Esophagus muscularis mucosa (tissue), 4 donors: ENCODE measurements around the gene GSTM3. TPM values are rescaled to one million over a fixed set of nuclear protein-coding genes. Genes with fewer than 3 reads are reported as not detected.

ENCODE experiments used
- DNase-seq: peaks from one replicate; pipeline ENCODE4 v3.0.0-alpha.2; 2017; ENCODE audit errors: extremely low spot score
- H3K27ac ChIP-seq, 4 donors: fragments of 200-600 bp; sonication (generic); replicated peaks in 1 of 4; 1 replicate in 3 of 4; 2 replicates in 1 of 4; pipeline ENCODE4 v1.5.1; 2016 to 2019; ENCODE audit warnings: mild to moderate bottlenecking in 1 of 4
- H3K27me3 ChIP-seq, 4 donors: fragments of 200-600 bp; sonication (generic); one replicate each; pipeline versions ENCODE4 v1.5.1 to v1.6.0; 2016 to 2019
- H3K36me3 ChIP-seq, 4 donors: fragments of 200-600 bp; sonication (generic); one replicate each; pipeline ENCODE4 v1.5.1; 2016 to 2019
- H3K4me1 ChIP-seq, 4 donors: fragments of 200-600 bp; sonication (generic); one replicate each; pipeline ENCODE4 v1.5.1; 2016 to 2019
- H3K4me3 ChIP-seq, 4 donors: fragments of 200-600 bp; sonication (generic); 1 replicate in 2 of 4; 2 replicates in 2 of 4; pipeline ENCODE4 v1.5.1; 2016 to 2019; ENCODE audit warnings: mild to moderate bottlenecking in 4 of 4, moderate library complexity in 1 of 4
- H3K9me3 ChIP-seq, 4 donors: fragments of 200-600 bp; sonication (generic); 1 replicate in 3 of 4; 2 replicates in 1 of 4; pipeline ENCODE4 v1.5.1; 2016 to 2019
- CTCF ChIP-seq, 3 experiments: fragments of 200-600 bp in 2 of 3; fragments of 450-650 bp in 1 of 3; sonication (generic) in 2 of 3; IDR thresholded peaks; one replicate each; pipeline ENCODE4 v1.5.1; 2017 to 2019; ENCODE audit warnings: antibody characterized with exemption in 3 of 3, mild to moderate bottlenecking in 2 of 3, moderate library complexity in 1 of 3
- EP300 ChIP-seq: sonication (generic); formaldehyde crosslinking; IDR thresholded peaks from one replicate; pipeline ENCODE4 v1.6.1; 2017; ENCODE audit warnings: antibody characterized with exemption
- POLR2A ChIP-seq: fragments of 450-650 bp; IDR thresholded peaks from one replicate; pipeline ENCODE4 v1.6.1; 2017; ENCODE audit warnings: antibody characterized with exemption, moderate library complexity, mild to moderate bottlenecking, low read depth
- POLR2AphosphoS5 ChIP-seq, 2 donors: sonication (generic); formaldehyde crosslinking; IDR thresholded peaks; one replicate each; pipeline ENCODE4 v1.6.1; 2017; ENCODE audit warnings: antibody characterized with exemption in 2 of 2
- WGBS: methylation state at CpG from one replicate; pipeline ENCODE4 v1.1.5; 2018; 5-methylcytosine and 5-hydroxymethylcytosine counted together
- intact Hi-C: fragments of 100-400 bp; cut with DNase I; formaldehyde crosslinking; loops from one replicate; pipeline ENCODE4 v1.15.1; 2023
- total RNA-seq, 4 donors: library from RNA; depleted of rRNA; stranded (reverse); fragments of >200 nt; gene quantifications; one replicate each; pipeline versions ENCODE4 v1.1.0 to v1.2.1, GENCODE V29; 2016

The GSTM3 gene
- total RNA-seq, 4 donors from 2014 or later, result 64.6 to 111 (median 76.9) TPM

- Histone ChIP-seq H3K9me3 (no peaks in the 10 kb centered on the region), H3K27ac (no peak overlapping the region), H3K4me3 (no peak overlapping the region), H3K36me3 (no peaks in the 10 kb centered on the region), H3K27me3 (no peaks in the 10 kb centered on the region), H3K4me1 (peaks cover 0 to 8% (median 4%) of the 10 kb centered on the region in 4 donors)
- TF ChIP-seq POLR2AphosphoS5 (IDR thresholded peaks at IDR 0.05) (no peak), EP300 (no peak), POLR2A (no peak), CTCF (IDR thresholded peaks at IDR 0.05) (no peak)
- 79% methylated on average over 7 of the region's 7 CpGs for WGBS
- DNase-seq, result no peak
- intact Hi-C loops, result no loop called here
Observed at GRCh38 chr1:109722908-109723691, 17.7 kb downstream of the GSTM3 start.

DNA sequence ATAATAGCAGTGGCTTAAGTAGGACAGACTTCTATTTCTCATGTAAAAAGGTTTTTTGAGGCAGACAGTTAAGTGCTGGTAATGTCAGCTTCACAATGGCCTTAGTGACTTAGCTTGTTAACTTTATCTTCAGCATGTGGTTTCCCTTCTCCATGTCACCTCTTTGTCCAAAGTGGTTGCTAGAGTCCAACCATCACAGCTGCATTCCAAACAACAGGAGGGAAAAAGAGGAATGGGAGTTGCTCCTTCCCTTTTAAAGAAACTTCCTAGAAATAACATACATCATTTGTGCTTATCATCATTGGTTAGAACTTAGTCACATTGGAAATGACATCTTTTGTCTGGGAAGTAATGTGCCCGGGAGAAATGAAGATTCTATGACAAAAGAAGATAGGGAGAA lies 18.9 kb downstream of the GSTM3 start:
- Histone ChIP-seq H3K4me1 (peaks cover 0 to 8% (median 4%) of the 10 kb centered on the region in 4 donors), H3K4me3 (no peak overlapping the region), H3K27me3 (no peaks in the 10 kb centered on the region), H3K27ac (no peak overlapping the region), H3K9me3 (no peaks in the 10 kb centered on the region), H3K36me3 (no peaks in the 10 kb centered on the region)
- intact Hi-C loops, result no loop called here
- no peak for DNase-seq
- TF ChIP-seq POLR2AphosphoS5 (IDR thresholded peaks at IDR 0.05), result no peak
- no peak for TF ChIP-seq POLR2A
- TF ChIP-seq CTCF (IDR thresholded peaks at IDR 0.05), result no peak
- TF ChIP-seq EP300, result no peak
- WGBS, result 95% methylated on average over 1 of the region's 1 CpG

- Histone ChIP-seq H3K27ac (no peak overlapping the region), H3K36me3 (no peaks in the 10 kb centered on the region), H3K9me3 (no peaks in the 10 kb centered on the region), H3K4me3 (no peak overlapping the region), H3K4me1 (peaks cover 0 to 16% (median 6%) of the 10 kb centered on the region in 4 donors), H3K27me3 (no peaks in the 10 kb centered on the region)
- 82% methylated on average over 5 of the region's 5 CpGs for WGBS
- no peak for DNase-seq
- intact Hi-C loops, result no loop called here
- TF ChIP-seq POLR2AphosphoS5 (IDR thresholded peaks at IDR 0.05) (no peak), POLR2A (no peak), CTCF (IDR thresholded peaks at IDR 0.05) (no peak), EP300 (no peak)
Observed at GRCh38 chr1:109721042-109721441, 19.8 kb downstream of the GSTM3 start.

DNA sequence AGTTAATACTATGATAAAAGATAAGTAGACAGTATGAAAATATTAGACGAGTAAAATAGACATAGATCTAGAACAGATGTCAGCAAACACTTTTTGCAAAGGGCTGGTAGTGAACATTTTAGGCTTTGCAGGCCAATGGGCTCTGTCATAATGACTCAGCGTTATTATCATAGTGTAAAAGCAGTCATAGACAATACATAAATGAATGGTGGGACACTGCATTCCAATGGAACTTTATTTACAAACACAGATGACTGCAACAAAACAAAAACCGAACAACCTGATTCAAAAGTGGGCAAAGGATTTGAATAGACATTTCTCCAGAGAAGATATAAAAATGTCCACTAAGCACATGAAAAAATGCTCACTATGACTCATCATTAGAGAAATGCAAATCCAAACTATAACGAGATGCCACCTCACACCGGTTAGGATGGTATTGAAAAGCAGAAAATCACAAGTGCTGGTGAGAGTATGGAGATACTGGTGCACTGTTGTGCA lies 21.5 kb downstream of the GSTM3 start:
- TF ChIP-seq POLR2A (no peak), POLR2AphosphoS5 (IDR thresholded peaks at IDR 0.05) (no peak), CTCF (IDR thresholded peaks at IDR 0.05) (no peak), EP300 (no peak)
- no peaks in the 10 kb centered on the region for H3K36me3 ChIP-seq
- DNase-seq, result peak; percentile 64
- H3K4me3 ChIP-seq, result no peak overlapping the region
- 73% methylated on average over 5 of the region's 5 CpGs for WGBS
- no peaks in the 10 kb centered on the region for H3K27me3 ChIP-seq
- H3K9me3 ChIP-seq, result no peaks in the 10 kb centered on the region
- H3K27ac ChIP-seq, result no peak overlapping the region
- intact Hi-C loops, result no loop called here
- peaks cover 0 to 17% (median 8%) of the 10 kb centered on the region in 4 donors for H3K4me1 ChIP-seq
